VCaP (cell line): ENCODE results near the gene LYZL2.

Experiments
- H3K27ac ChIP-seq: fragments of 450-650 bp; 2 replicates; pipeline ENCODE4 v1.5.1; 2017
- TF ChIP-seq, protein P1 (sequence below): fragments of 450-650 bp; conservative IDR thresholded peaks from 2 replicates; pipeline ENCODE4 v1.5.1; 2017; ENCODE audit warnings: mild to moderate bottlenecking, moderate library complexity

Gene LYZL2

DNA sequence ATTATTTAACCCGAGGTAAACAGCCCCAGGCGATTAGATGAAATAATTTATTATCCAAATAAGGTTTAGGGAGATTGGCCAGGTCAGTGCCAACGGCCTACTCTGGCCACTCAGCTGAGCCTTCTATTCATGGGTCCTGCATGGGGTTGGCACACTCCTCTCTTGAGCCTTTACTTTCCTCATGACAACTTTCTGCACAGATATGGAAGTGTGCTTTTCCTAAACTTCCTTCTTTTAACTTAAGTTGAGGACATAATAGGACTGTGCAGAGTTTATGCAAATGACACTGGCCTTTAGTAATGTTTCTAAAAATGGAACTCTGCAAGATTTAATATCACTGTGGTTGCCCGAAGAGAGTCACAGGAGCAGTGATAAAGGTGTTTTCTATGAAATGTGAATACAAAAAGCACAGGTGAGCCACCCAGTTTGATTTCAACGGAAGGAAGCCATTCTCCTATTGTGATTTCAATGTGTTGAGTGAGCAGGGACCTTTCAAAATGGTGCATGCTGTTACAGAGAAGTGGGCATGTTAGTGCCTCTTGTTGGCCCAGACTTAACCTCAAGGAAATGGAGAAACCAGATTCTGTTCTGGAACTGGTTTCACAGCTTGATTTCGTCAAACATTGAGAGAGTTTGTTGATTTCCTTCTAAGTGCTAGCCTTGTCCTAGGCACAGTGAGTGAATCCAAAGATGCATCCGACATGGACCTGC, 55.7 kb downstream of the LYZL2 start:
- no peak overlapping the region for H3K27ac ChIP-seq
- TF ChIP-seq, protein P1, sequence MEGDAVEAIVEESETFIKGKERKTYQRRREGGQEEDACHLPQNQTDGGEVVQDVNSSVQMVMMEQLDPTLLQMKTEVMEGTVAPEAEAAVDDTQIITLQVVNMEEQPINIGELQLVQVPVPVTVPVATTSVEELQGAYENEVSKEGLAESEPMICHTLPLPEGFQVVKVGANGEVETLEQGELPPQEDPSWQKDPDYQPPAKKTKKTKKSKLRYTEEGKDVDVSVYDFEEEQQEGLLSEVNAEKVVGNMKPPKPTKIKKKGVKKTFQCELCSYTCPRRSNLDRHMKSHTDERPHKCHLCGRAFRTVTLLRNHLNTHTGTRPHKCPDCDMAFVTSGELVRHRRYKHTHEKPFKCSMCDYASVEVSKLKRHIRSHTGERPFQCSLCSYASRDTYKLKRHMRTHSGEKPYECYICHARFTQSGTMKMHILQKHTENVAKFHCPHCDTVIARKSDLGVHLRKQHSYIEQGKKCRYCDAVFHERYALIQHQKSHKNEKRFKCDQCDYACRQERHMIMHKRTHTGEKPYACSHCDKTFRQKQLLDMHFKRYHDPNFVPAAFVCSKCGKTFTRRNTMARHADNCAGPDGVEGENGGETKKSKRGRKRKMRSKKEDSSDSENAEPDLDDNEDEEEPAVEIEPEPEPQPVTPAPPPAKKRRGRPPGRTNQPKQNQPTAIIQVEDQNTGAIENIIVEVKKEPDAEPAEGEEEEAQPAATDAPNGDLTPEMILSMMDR = no peak

- H3K27ac ChIP-seq = no peak overlapping the region
- TF ChIP-seq, protein P1 = no peak
Measured at GRCh38 chr10:30565449-30565848, 64.1 kb downstream of the LYZL2 start.

- TF ChIP-seq, protein P1 = no peak
- no peak overlapping the region for H3K27ac ChIP-seq
Measured at GRCh38 chr10:30562787-30563186, 66.8 kb downstream of the LYZL2 start.
